H1 (cell line): Measurements from ENCODE around the gene FBN3. TPM values are rescaled to one million over a fixed set of nuclear protein-coding genes. Genes with fewer than 3 reads are reported as not detected.

Source experiments
- CTCF ChIA-PET: fragments of 300-600 bp; sonication (Branson Sonifier 250); formaldehyde crosslinking; loops from one replicate; lab custom pipeline; 2021; ENCODE audit not compliant: partially characterized antibody; lab: Charles Lee
- POLR2A ChIA-PET: fragments of 300-600 bp; sonication (Branson Sonifier 250); formaldehyde crosslinking; loops from one replicate; lab custom pipeline; 2021; ENCODE audit warnings: inconsistent platforms; ENCODE audit not compliant: partially characterized antibody; lab: Charles Lee
- DNase-seq, 2 experiments: peaks; one replicate each; pipeline versions ENCODE4 v3.0.0 to v3.0.0-alpha.2; 2010 to 2022; ENCODE audit warnings: low spot score in 2 of 2, low read depth in 1 of 2, mixed read lengths in 1 of 2
- FAIRE-seq: peaks from 2 replicates; lab custom pipeline; 2011; peaks lifted over from hg19 to GRCh38; lab: Jason Lieb, UNC
- H2AFZ ChIP-seq: 2 replicates; pipeline ENCODE4 v1.8.1; 2012; ENCODE audit warnings: low read length, inconsistent platforms
- H2AK5ac ChIP-seq: 2 replicates; pipeline ENCODE4 v1.6.1; 2013; ENCODE audit warnings: low read depth, low read length
- H2BK120ac ChIP-seq: replicated peaks from 2 replicates; pipeline ENCODE3; 2013; ENCODE audit warnings: low read depth, low read length, inconsistent platforms
- H2BK12ac ChIP-seq: 2 replicates; pipeline ENCODE4 v1.6.1; 2013; ENCODE audit warnings: low read depth, low read length
- H2BK15ac ChIP-seq: 2 replicates; pipeline ENCODE4 v1.6.1; 2013; ENCODE audit warnings: low read length
- H2BK20ac ChIP-seq: 2 replicates; pipeline ENCODE4 v1.6.1; 2013; ENCODE audit warnings: low read length
- H2BK5ac ChIP-seq: 2 replicates; pipeline ENCODE4 v1.6.1; 2013; ENCODE audit warnings: low read depth, low read length
- H3K14ac ChIP-seq: 2 replicates; pipeline ENCODE4 v1.6.1; 2013; ENCODE audit warnings: inconsistent platforms; ENCODE audit not compliant: insufficient read length
- H3K18ac ChIP-seq: 2 replicates; pipeline ENCODE4 v1.6.1; 2013; ENCODE audit warnings: low read length; ENCODE audit errors: extremely low read depth
- H3K23ac ChIP-seq: 2 replicates; pipeline ENCODE4 v1.6.1; 2013; ENCODE audit warnings: inconsistent platforms; ENCODE audit not compliant: insufficient read length
- H3K23me2 ChIP-seq: 2 replicates; pipeline ENCODE4 v1.6.1; 2013; ENCODE audit warnings: low read depth, low read length
- H3K27ac ChIP-seq: 2 replicates; pipeline ENCODE4 v1.6.1; 2011; ENCODE audit warnings: low read depth, low read length, inconsistent platforms
- H3K27me3 ChIP-seq, 4 experiments: replicated peaks in 1 of 4; 1 replicate in 1 of 4; 2 replicates in 3 of 4; pipeline versions ENCODE4 v1.6.1 to v1.8.1; 2011 to 2013; ENCODE audit warnings: low read length in 3 of 4, mild to moderate bottlenecking in 3 of 4, inconsistent platforms in 2 of 4, mixed read lengths in 2 of 4, moderate library complexity in 1 of 4; ENCODE audit not compliant: control insufficient read depth in 3 of 4, insufficient read depth in 3 of 4; ENCODE audit errors: extremely low read depth in 1 of 4
- H3K36me3 ChIP-seq, 4 experiments: 2 replicates each; pipeline versions ENCODE4 v1.6.1 to v1.8.1; 2011 to 2013; ENCODE audit warnings: mild to moderate bottlenecking in 4 of 4, low read length in 3 of 4, moderate library complexity in 2 of 4, control low read depth in 1 of 4, inconsistent platforms in 1 of 4; ENCODE audit not compliant: insufficient read depth in 4 of 4, control insufficient read depth in 2 of 4
- H3K4ac ChIP-seq: replicated peaks from 2 replicates; pipeline ENCODE3; 2013; ENCODE audit warnings: low read length, low read depth, mixed read lengths, inconsistent platforms; ENCODE audit not compliant: insufficient read length
- H3K4me1 ChIP-seq, 4 experiments: replicated peaks in 1 of 4; 1 replicate in 1 of 4; 2 replicates in 3 of 4; pipeline versions ENCODE4 v1.6.1 to v1.8.1; 2011 to 2013; ENCODE audit warnings: low read length in 3 of 4, inconsistent platforms in 2 of 4, mixed read lengths in 1 of 4; ENCODE audit not compliant: insufficient read depth in 4 of 4, control insufficient read depth in 3 of 4
- H3K4me2 ChIP-seq, 2 experiments: 2 replicates each; pipeline versions ENCODE4 v1.6.1 to v1.8.1; 2011 to 2013; ENCODE audit warnings: low read depth in 2 of 2, low read length in 2 of 2, control low read depth in 1 of 2, inconsistent platforms in 1 of 2, mild to moderate bottlenecking in 1 of 2; ENCODE audit not compliant: insufficient read depth in 1 of 2
- H3K4me3 ChIP-seq, 4 experiments: fragments of 200-600, 300-600 bp in 1 of 4; sonication (generic), shearing (Covaris generic), sonication (Bioruptor Twin) in 1 of 4; 2 replicates each; pipeline versions ENCODE4 v1.5.1 to v1.8.1; 2011 to 2016; ENCODE audit warnings: low read length in 4 of 4, low read depth in 3 of 4, control low read depth in 2 of 4, inconsistent platforms in 2 of 4, mild to moderate bottlenecking in 2 of 4, mixed read lengths in 1 of 4, moderate library complexity in 1 of 4; ENCODE audit not compliant: insufficient read depth in 2 of 4; ENCODE audit errors: extremely low read depth in 1 of 4
- H3K56ac ChIP-seq: replicated peaks from 2 replicates; pipeline ENCODE3; 2013; ENCODE audit warnings: low read depth, mild to moderate bottlenecking, mixed read lengths, low read length, inconsistent platforms; ENCODE audit not compliant: insufficient read length
- H3K79me1 ChIP-seq: 2 replicates; pipeline ENCODE4 v1.6.1; 2013; ENCODE audit warnings: low read depth, low read length, control low read depth
- H3K79me2 ChIP-seq, 2 experiments: 2 replicates each; pipeline versions ENCODE4 v1.6.1 to v1.8.1; 2012 to 2013; ENCODE audit warnings: low read length in 2 of 2, mild to moderate bottlenecking in 2 of 2, inconsistent platforms in 1 of 2; ENCODE audit not compliant: insufficient read depth in 2 of 2, control insufficient read depth in 1 of 2
- H3K9ac ChIP-seq, 4 experiments: replicated peaks in 1 of 4; 1 replicate in 1 of 4; 2 replicates in 3 of 4; pipeline versions ENCODE4 v1.6.1 to v1.8.1; 2011 to 2013; ENCODE audit warnings: low read depth in 3 of 4, low read length in 3 of 4, control low read depth in 2 of 4, mild to moderate bottlenecking in 2 of 4, moderate library complexity in 2 of 4, inconsistent platforms in 1 of 4; ENCODE audit errors: extremely low read depth in 1 of 4
- H3K9me3 ChIP-seq, 2 experiments: 2 replicates each; pipeline versions ENCODE4 v1.6.1 to v1.8.1; 2012 to 2013; ENCODE audit warnings: mild to moderate bottlenecking in 2 of 2, moderate library complexity in 2 of 2, control low read depth in 1 of 2, inconsistent platforms in 1 of 2, low read depth in 1 of 2, low read length in 1 of 2, mixed read lengths in 1 of 2; ENCODE audit not compliant: insufficient read depth in 2 of 2
- H4K20me1 ChIP-seq, 2 experiments: replicated peaks in 1 of 2; 2 replicates each; pipeline versions ENCODE3 to v1.8.1; 2011 to 2013; ENCODE audit warnings: inconsistent platforms in 2 of 2, low read length in 2 of 2, mild to moderate bottlenecking in 1 of 2; ENCODE audit not compliant: insufficient read depth in 2 of 2, control insufficient read depth in 1 of 2
- H4K5ac ChIP-seq: 2 replicates; pipeline ENCODE4 v1.6.1; 2013; ENCODE audit warnings: low read length, low read depth, mixed read lengths, inconsistent platforms; ENCODE audit not compliant: insufficient read length
- H4K8ac ChIP-seq: 2 replicates; pipeline ENCODE4 v1.8.0; 2013; ENCODE audit warnings: mild to moderate bottlenecking, moderate library complexity, low read length, inconsistent platforms; ENCODE audit not compliant: insufficient read depth; ENCODE audit errors: extremely low read depth
- H4K91ac ChIP-seq: replicated peaks from 2 replicates; pipeline ENCODE3; 2013; ENCODE audit warnings: low read length, mixed read lengths, inconsistent platforms; ENCODE audit not compliant: insufficient read length
- BCL11A ChIP-seq, 2 experiments: IDR thresholded peaks; one replicate each; pipeline ENCODE4 v1.6.1; 2011; ENCODE audit warnings: low read depth in 2 of 2, low read length in 2 of 2, mild to moderate bottlenecking in 2 of 2
- BRCA1 ChIP-seq: IDR thresholded peaks from 2 replicates; pipeline ENCODE4 v1.6.1; 2012; ENCODE audit warnings: low read depth, low read length, improper control_type of control experiment
- CBX5 ChIP-seq: fragments of 300-800, 300-1000 bp; sonication (generic); IDR thresholded peaks from 2 replicates; pipeline ENCODE4 v1.7.1; 2016; ENCODE audit warnings: antibody characterized with exemption, low read length, low read depth
- CTBP2 ChIP-seq: IDR thresholded peaks from 2 replicates; pipeline ENCODE4 v1.7.0; 2011; ENCODE audit warnings: borderline replicate concordance, mild to moderate bottlenecking, moderate library complexity, mixed read lengths, low read length; ENCODE audit not compliant: insufficient read depth, insufficient read length
- HDAC2 ChIP-seq, 2 experiments: fragments of 300-600 bp in 1 of 2; sonication (generic) in 1 of 2; IDR thresholded peaks; 2 replicates each; pipeline ENCODE4 v1.6.1; 2011 to 2012; ENCODE audit warnings: low read depth in 2 of 2, low read length in 2 of 2, mild to moderate bottlenecking in 2 of 2, moderate library complexity in 2 of 2, borderline replicate concordance in 1 of 2, inconsistent platforms in 1 of 2
- KDM1A ChIP-seq: fragments of 200-600, 300-600 bp; sonication (generic); IDR thresholded peaks from 2 replicates; pipeline ENCODE4 v1.7.1; 2016; ENCODE audit warnings: mild to moderate bottlenecking, low read length, borderline replicate concordance
- RFX5 ChIP-seq: IDR thresholded peaks from 2 replicates; pipeline ENCODE4 v1.6.1; 2011; ENCODE audit warnings: low read depth, low read length, improper control_type of control experiment, borderline replicate concordance
- RNF2 ChIP-seq: fragments of 200-900, 300-1000 bp; sonication (generic); IDR thresholded peaks from 2 replicates; pipeline ENCODE4 v1.7.1; 2016; ENCODE audit warnings: borderline replicate concordance, low read depth, mild to moderate bottlenecking, antibody characterized with exemption, low read length; ENCODE audit not compliant: poor library complexity, severe bottlenecking; ENCODE audit errors: missing control alignments
- TAF7 ChIP-seq: optimal IDR thresholded peaks from 2 replicates; pipeline ENCODE3; 2011; ENCODE audit warnings: low read depth, mild to moderate bottlenecking, inconsistent platforms, low read length, moderate library complexity, borderline replicate concordance
- WGBS, 2 experiments: shearing (Covaris generic) in 1 of 2; methylation state at CpG; one replicate each; pipeline versions ENCODE4 v1.1.6 to v1.1.7; 2013 to 2015; ENCODE audit warnings: low lambda C conversion rate in 2 of 2, mixed read lengths in 2 of 2, inconsistent platforms in 1 of 2, low coverage in 1 of 2, missing lambda C conversion rate in 1 of 2; ENCODE audit not compliant: insufficient replicate concordance in 2 of 2, insufficient coverage in 1 of 2, insufficient read length in 1 of 2; ENCODE audit errors: extremely low coverage in 1 of 2, missing lambda C conversion rate in 1 of 2; 5-methylcytosine and 5-hydroxymethylcytosine counted together
- polyA plus RNA-seq, 7 experiments: library from polyadenylated mRNA; depleted of rRNA in 3 of 7; stranded (reverse) in 5 of 7; unstranded in 2 of 7; fragments of >200 nt in 5 of 7; fragments of 200-250 nt in 2 of 7; gene quantifications; 1 replicate in 5 of 7; 2 replicates in 1 of 7; 4 replicates in 1 of 7; pipeline versions ENCODE4 v1.2.1 to v1.2.3, GENCODE V29; 2011 to 2013; ENCODE audit warnings: missing spikeins in 2 of 7, mixed read lengths in 2 of 7
- total RNA-seq: library from RNA; stranded (reverse); fragmentation: NEBNext Ultra II Directional; extraction: Animal tissue kit (Norgen Biotek cat#: 25700); gene quantifications from 2 replicates; pipeline ENCODE4 v1.2.1, GENCODE V29; 2021
- TF ChIP-seq, protein P1 (sequence below): IDR thresholded peaks from 2 replicates; pipeline ENCODE4 v1.6.1; 2012; ENCODE audit warnings: inconsistent platforms
- TF ChIP-seq, protein P2 (sequence below): IDR thresholded peaks from 2 replicates; pipeline ENCODE4 v1.6.1; 2012; ENCODE audit warnings: inconsistent platforms

Gene FBN3
- total and polyA plus RNA-seq, 2 of the 8 experiments (the other 6 are each of a cell fraction or from before 2014, with no cell fraction given), result 37.1 to 38.7 TPM

DNA sequence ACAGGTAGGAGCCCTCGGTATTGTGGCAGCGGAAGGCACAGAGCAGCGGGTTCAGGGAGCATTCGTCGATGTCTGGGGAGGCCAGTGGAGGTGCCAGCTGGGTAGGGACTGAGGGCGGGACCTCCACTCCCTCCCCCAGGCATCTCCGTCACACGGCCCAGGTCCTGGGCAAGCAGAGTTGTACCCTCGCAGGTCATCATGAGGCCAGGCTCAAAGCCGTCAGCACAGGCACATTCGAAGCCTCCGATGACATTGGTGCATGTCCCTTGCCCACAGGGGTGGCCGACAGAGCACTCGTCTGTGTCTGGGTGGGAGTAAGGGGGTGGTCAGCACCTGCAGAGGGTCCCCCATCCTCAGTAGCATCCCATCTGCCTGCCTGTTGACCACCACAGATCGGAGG lies 61.5 kb downstream of the FBN3 start:
- no peak overlapping the region for H4K5ac ChIP-seq
- no peak overlapping the region for H2AFZ ChIP-seq
- H3K23ac ChIP-seq, result no peak overlapping the region
- no peak overlapping the region for H4K91ac ChIP-seq
- H4K8ac ChIP-seq, result no peak overlapping the region
- no peak overlapping the region for H3K27ac ChIP-seq
- H3K4me1 ChIP-seq, result no peaks in the 10 kb centered on the region; a peak in 1 of 7 replicates
- ChIA-PET POLR2A (no interaction called here), CTCF (interaction anchor here (0.6 kb wide), 1 partner anchor 35 kb away, joined by 3 read pairs; the partner anchor contains the start of gene CCL25)
- no peak overlapping the region for H3K4me3 ChIP-seq
- no peak overlapping the region for H3K9ac ChIP-seq
- H2AK5ac ChIP-seq, result no peak overlapping the region
- H3K36me3 ChIP-seq, result peaks cover 15 to 42% (median 36%) of the 10 kb centered on the region in 4 experiments
- no peaks in the 10 kb centered on the region for H3K79me2 ChIP-seq
- no peaks in the 10 kb centered on the region for H3K9me3 ChIP-seq
- TF ChIP-seq KDM1A (no peak), HDAC2 (IDR thresholded peaks at IDR 0.05; ENCODE audit: borderline replicate concordance in 1 of 2, low read depth in 2 of 2, low read length in 2 of 2) (no peak), TAF7 (no peak), RNF2 (no peak), BCL11A (IDR thresholded peaks at IDR 0.05; ENCODE audit: low read depth in 2 of 2, low read length in 2 of 2) (no peak), RFX5 (no peak), CBX5 (no peak), BRCA1 (no peak), CTBP2 (no peak)
- TF ChIP-seq, protein P1, sequence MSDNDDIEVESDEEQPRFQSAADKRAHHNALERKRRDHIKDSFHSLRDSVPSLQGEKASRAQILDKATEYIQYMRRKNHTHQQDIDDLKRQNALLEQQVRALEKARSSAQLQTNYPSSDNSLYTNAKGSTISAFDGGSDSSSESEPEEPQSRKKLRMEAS, result no peak
- TF ChIP-seq, protein P2, sequence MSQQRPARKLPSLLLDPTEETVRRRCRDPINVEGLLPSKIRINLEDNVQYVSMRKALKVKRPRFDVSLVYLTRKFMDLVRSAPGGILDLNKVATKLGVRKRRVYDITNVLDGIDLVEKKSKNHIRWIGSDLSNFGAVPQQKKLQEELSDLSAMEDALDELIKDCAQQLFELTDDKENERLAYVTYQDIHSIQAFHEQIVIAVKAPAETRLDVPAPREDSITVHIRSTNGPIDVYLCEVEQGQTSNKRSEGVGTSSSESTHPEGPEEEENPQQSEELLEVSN, result no peak
- TF ChIP-seq, all 59 proteins: peak for 0
- Histone ChIP-seq H2BK20ac (no peak overlapping the region), H3K56ac (no peak overlapping the region), H4K20me1 (peaks cover 0 to 5% of the 10 kb centered on the region in 2 experiments), H2BK5ac (no peak overlapping the region), H2BK15ac (no peak overlapping the region), H2BK12ac (no peak overlapping the region), H3K4me2 (no peak overlapping the region), H3K14ac (no peak overlapping the region), H3K18ac (no peak overlapping the region), H2BK120ac (no peak overlapping the region), H3K27me3 (no peaks in the 10 kb centered on the region), H3K4ac (no peak overlapping the region), H3K23me2 (peaks cover 5% of the 10 kb centered on the region; the same call in 1 of the 2 replicates), H3K79me1 (no peaks in the 10 kb centered on the region; the same call in 1 of the 2 replicates)
- no peak for FAIRE-seq
- no peak for DNase-seq
- 94% methylated on average over 15 of the region's 15 CpGs; no CpG with 5 or more reads in 1 of the 2 experiments for WGBS, 2 experiments
